HepG2 (cell line): ENCODE results near the gene ZNF212. TPM values are rescaled to one million over a fixed set of nuclear protein-coding genes. Genes with fewer than 3 reads are reported as not detected.

ENCODE experiments used
- EEA1 ChIP-seq: sonication (generic); formaldehyde crosslinking; IDR thresholded peaks from 2 replicates; pipeline ENCODE4 v1.5.1; 2020; ENCODE audit warnings: mild to moderate bottlenecking, missing genetic modification reagents, borderline replicate concordance
- KLF13 ChIP-seq: sonication (generic); formaldehyde crosslinking; IDR thresholded peaks from 2 replicates; pipeline ENCODE4 v1.4.0; 2020; ENCODE audit warnings: mild to moderate bottlenecking, missing genetic modification reagents
- KLF6 ChIP-seq: IDR thresholded peaks from 2 replicates; pipeline ENCODE4 v1.8.0; 2016; ENCODE audit warnings: missing biosample characterization, missing genetic modification reagents
- NFKBIZ ChIP-seq: IDR thresholded peaks from 2 replicates; pipeline ENCODE4 v1.6.1; 2018; ENCODE audit warnings: missing genetic modification reagents, missing compliant biosample characterization
- RCOR2 ChIP-seq: IDR thresholded peaks from 2 replicates; pipeline ENCODE4 v1.6.1; 2016; ENCODE audit warnings: missing biosample characterization, missing genetic modification reagents
- SOX13 ChIP-seq, 3 experiments: fragments of 450-650 bp in 1 of 3; sonication (generic) in 1 of 3; formaldehyde crosslinking in 1 of 3; IDR thresholded peaks in 2 of 3; conservative IDR thresholded peaks in 1 of 3; 2 replicates each; pipeline versions ENCODE4 v1.5.0 to v1.6.1; 2016 to 2020; ENCODE audit warnings: antibody characterized with exemption in 1 of 3, mild to moderate bottlenecking in 1 of 3, missing compliant biosample characterization in 1 of 3, missing genetic modification reagents in 1 of 3, moderate library complexity in 1 of 3
- SP5 ChIP-seq: IDR thresholded peaks from 2 replicates; pipeline ENCODE4 v1.6.1; 2016; ENCODE audit warnings: low read depth, borderline replicate concordance
- TBL1XR1 ChIP-seq: fragments of 150-350 bp; IDR thresholded peaks from 2 replicates; pipeline ENCODE4 v1.6.1; 2014; ENCODE audit warnings: borderline replicate concordance, low read length; ENCODE audit not compliant: partially characterized antibody
- ZNF430 ChIP-seq: sonication (generic); formaldehyde crosslinking; IDR thresholded peaks from 2 replicates; pipeline ENCODE4 v1.9.0; 2021; ENCODE audit warnings: mild to moderate bottlenecking, missing genetic modification reagents
- ZNF432 ChIP-seq: sonication (generic); formaldehyde crosslinking; IDR thresholded peaks from 2 replicates; pipeline ENCODE4 v1.5.0; 2020; ENCODE audit warnings: missing genetic modification reagents, mild to moderate bottlenecking, borderline replicate concordance
- ZNF703 ChIP-seq: sonication (generic); formaldehyde crosslinking; IDR thresholded peaks from 2 replicates; pipeline ENCODE4 v1.5.1; 2020; ENCODE audit warnings: missing genetic modification reagents, mild to moderate bottlenecking, moderate library complexity, borderline replicate concordance
- ZNF761 ChIP-seq: sonication (generic); formaldehyde crosslinking; conservative IDR thresholded peaks from 2 replicates; pipeline ENCODE4 v1.4.0; 2020; ENCODE audit warnings: mild to moderate bottlenecking, missing genetic modification reagents
- ZNF790 ChIP-seq: sonication (generic); formaldehyde crosslinking; IDR thresholded peaks from 2 replicates; pipeline ENCODE4 v1.8.0; 2022; ENCODE audit warnings: missing genetic modification reagents, mild to moderate bottlenecking, borderline replicate concordance
- polyA plus RNA-seq, 8 experiments: library from polyadenylated mRNA; depleted of rRNA in 3 of 8; stranded (reverse) in 7 of 8; unstranded in 1 of 8; fragments of >200 nt; fragmentation: Illumina TruSeq in 4 of 8; extraction: Trizol in 4 of 8; gene quantifications; 2 replicates each; pipeline versions ENCODE4 v1.2.1 to v1.2.3, GENCODE V29; 2011 to 2016; ENCODE audit warnings: low read depth in 4 of 8, missing spikeins in 1 of 8, mixed read lengths in 1 of 8; ENCODE audit not compliant: insufficient read depth in 1 of 8
- total RNA-seq, 5 experiments: library from RNA; depleted of rRNA; stranded (reverse); fragments of >200 nt; fragmentation: Illumina TruSeq; extraction: Trizol; gene quantifications; 2 replicates each; pipeline ENCODE4 v1.2.3, GENCODE V29; 2016; ENCODE audit warnings: low read depth in 1 of 5
- TF ChIP-seq, protein P1 (sequence below): sonication (generic); formaldehyde crosslinking; IDR thresholded peaks from 2 replicates; pipeline ENCODE4 v1.8.1; 2023; ENCODE audit warnings: mild to moderate bottlenecking, inconsistent platforms, moderate library complexity, missing genetic modification reagents, borderline replicate concordance
- TF ChIP-seq, protein P2 (sequence below): IDR thresholded peaks from 2 replicates; pipeline ENCODE4 v1.6.1; 2018; ENCODE audit warnings: missing genetic modification reagents, mild to moderate bottlenecking, missing compliant biosample characterization
- TF ChIP-seq, protein P3 (sequence below): sonication (generic); formaldehyde crosslinking; IDR thresholded peaks from 2 replicates; pipeline ENCODE4 v1.5.1; 2020; ENCODE audit warnings: mild to moderate bottlenecking, missing genetic modification reagents, borderline replicate concordance

ZNF212 gene
- total and polyA plus RNA-seq, 2 of the 13 experiments (the other 11 are each of a cell fraction or from before 2014, with no cell fraction given) = 2.6 to 3.8 TPM

DNA sequence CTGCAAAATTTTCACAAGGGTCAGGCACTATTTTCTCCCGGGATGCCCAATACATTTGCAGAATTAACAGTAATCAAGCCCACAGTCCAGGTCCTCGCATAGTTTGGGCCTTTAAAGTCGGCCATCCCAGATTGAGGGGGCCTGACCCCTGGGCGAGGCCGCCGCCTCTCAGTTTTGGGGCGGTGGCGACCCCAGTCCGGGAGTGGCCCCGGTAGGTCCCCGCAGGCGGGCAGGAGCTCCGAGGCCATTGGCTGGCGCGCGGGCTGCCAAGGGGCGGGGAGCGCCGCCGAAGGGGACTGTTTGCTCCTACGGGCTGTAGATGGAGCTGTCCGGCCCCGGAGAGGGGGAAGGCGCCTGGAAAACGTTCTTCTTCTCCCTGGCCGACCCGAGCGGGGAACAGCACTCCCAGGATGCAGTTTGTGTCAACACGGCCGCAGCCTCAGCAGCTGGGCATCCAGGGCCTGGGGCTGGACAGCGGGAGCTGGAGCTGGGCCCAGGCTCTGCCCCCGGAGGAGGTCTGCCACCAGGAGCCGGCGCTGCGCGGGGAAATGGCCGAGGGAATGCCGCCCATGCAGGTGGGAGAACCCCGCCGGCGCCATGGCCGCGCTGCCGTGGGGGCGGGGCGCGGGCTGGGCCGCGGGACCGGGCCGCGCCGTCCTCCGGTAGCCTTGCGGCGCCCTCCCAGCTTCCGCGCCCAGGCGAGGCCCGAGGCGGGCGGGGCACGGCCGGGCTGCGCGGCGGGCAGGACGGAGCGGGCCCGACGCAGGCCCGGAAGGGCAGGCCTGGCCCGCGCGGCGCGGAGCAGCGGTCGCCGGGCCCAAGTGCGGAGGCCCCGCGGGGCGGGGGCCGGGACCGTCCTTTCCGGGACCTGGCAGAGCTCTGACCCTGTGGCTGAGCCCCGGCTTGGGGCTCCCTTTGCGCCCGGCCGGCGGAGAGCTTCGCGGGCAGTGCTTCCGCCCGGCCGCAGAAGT lies 44.0 kb upstream of the ZNF212 start, which contains the start of gene ZNF282 (continued):
- TF ChIP-seq, protein P1, sequence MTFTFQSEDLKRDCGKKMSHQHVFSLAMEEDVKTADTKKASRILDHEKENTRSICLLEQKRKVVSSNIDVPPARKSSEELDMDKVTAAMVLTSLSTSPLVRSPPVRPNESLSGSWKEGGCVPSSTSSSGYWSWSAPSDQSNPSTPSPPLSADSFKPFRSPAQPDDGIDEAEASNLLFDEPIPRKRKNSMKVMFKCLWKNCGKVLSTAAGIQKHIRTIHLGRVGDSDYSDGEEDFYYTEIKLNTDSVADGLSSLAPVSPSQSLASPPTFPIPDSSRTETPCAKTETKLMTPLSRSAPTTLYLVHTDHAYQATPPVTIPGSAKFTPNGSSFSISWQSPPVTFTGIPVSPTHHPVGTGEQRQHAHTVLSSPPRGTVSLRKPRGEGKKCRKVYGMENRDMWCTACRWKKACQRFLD (CRISPR knock-in tag) = no peak
- TF ChIP-seq ZNF703 (CRISPR knock-in tag) = peak; percentile 68; the same call in 1 of the 2 replicates
- TF ChIP-seq ZNF761 (CRISPR knock-in tag) = no peak; the same call in 1 of the 2 replicates
- TF ChIP-seq KLF13 (CRISPR knock-in tag) = no peak
- TF ChIP-seq KLF6 = peak; percentile 88
- no peak for TF ChIP-seq ZNF790 (CRISPR knock-in tag)
- no peak for TF ChIP-seq SOX13 (IDR thresholded peaks at IDR 0.05)
- peak in 1 of 2 experiments; percentile 46; a peak in 2 of 4 replicates for TF ChIP-seq SOX13 (CRISPR knock-in tag; conservative IDR thresholded peaks at IDR 0.05 in 1 of 2, IDR thresholded peaks at IDR 0.05 in 1 of 2)
- 0 out of 2 replicates have a peak, but pooled peaks have one; percentile 28 for TF ChIP-seq RCOR2
- peak; percentile 26; the same call in 1 of the 2 replicates for TF ChIP-seq NFKBIZ
- TF ChIP-seq, protein P2, sequence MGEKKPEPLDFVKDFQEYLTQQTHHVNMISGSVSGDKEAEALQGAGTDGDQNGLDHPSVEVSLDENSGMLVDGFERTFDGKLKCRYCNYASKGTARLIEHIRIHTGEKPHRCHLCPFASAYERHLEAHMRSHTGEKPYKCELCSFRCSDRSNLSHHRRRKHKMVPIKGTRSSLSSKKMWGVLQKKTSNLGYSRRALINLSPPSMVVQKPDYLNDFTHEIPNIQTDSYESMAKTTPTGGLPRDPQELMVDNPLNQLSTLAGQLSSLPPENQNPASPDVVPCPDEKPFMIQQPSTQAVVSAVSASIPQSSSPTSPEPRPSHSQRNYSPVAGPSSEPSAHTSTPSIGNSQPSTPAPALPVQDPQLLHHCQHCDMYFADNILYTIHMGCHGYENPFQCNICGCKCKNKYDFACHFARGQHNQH (CRISPR knock-in tag) = 0 out of 2 replicates have a peak, but pooled peaks have one; percentile 53
- TF ChIP-seq ZNF430 = 0 out of 2 replicates have a peak, but pooled peaks have one; percentile 20
- TF ChIP-seq, protein P3, sequence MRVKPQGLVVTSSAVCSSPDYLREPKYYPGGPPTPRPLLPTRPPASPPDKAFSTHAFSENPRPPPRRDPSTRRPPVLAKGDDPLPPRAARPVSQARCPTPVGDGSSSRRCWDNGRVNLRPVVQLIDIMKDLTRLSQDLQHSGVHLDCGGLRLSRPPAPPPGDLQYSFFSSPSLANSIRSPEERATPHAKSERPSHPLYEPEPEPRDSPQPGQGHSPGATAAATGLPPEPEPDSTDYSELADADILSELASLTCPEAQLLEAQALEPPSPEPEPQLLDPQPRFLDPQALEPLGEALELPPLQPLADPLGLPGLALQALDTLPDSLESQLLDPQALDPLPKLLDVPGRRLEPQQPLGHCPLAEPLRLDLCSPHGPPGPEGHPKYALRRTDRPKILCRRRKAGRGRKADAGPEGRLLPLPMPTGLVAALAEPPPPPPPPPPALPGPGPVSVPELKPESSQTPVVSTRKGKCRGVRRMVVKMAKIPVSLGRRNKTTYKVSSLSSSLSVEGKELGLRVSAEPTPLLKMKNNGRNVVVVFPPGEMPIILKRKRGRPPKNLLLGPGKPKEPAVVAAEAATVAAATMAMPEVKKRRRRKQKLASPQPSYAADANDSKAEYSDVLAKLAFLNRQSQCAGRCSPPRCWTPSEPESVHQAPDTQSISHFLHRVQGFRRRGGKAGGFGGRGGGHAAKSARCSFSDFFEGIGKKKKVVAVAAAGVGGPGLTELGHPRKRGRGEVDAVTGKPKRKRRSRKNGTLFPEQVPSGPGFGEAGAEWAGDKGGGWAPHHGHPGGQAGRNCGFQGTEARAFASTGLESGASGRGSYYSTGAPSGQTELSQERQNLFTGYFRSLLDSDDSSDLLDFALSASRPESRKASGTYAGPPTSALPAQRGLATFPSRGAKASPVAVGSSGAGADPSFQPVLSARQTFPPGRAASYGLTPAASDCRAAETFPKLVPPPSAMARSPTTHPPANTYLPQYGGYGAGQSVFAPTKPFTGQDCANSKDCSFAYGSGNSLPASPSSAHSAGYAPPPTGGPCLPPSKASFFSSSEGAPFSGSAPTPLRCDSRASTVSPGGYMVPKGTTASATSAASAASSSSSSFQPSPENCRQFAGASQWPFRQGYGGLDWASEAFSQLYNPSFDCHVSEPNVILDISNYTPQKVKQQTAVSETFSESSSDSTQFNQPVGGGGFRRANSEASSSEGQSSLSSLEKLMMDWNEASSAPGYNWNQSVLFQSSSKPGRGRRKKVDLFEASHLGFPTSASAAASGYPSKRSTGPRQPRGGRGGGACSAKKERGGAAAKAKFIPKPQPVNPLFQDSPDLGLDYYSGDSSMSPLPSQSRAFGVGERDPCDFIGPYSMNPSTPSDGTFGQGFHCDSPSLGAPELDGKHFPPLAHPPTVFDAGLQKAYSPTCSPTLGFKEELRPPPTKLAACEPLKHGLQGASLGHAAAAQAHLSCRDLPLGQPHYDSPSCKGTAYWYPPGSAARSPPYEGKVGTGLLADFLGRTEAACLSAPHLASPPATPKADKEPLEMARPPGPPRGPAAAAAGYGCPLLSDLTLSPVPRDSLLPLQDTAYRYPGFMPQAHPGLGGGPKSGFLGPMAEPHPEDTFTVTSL = no peak; the same call in 1 of the 2 replicates
- TF ChIP-seq SP5 (CRISPR knock-in tag) = peak; percentile 33; the same call in 1 of the 2 replicates
- no peak for TF ChIP-seq EEA1 (CRISPR knock-in tag)
- no peak for TF ChIP-seq ZNF432 (CRISPR knock-in tag)
- no peak for TF ChIP-seq TBL1XR1
